NCI-H2196 (cell line): ENCODE data around the gene INVS.

Experiments
- DNase-seq: peaks from one replicate; lab custom pipeline; 2025; ENCODE audit not compliant: unreplicated experiment; lab: John Stamatoyannopoulos, UW

INVS gene

GRCh38 chr9:100269656-100270055 is 170.6 kb downstream of the INVS start:
- no peak for DNase-seq

GRCh38 chr9:100277166-100277979 is 178.3 kb downstream of the INVS start:
- no peak for DNase-seq

GRCh38 chr9:100281066-100281465 is 182.0 kb downstream of the INVS start:
- DNase-seq, result no peak

GRCh38 chr9:100281676-100282387 is 182.8 kb downstream of the INVS start:
- DNase-seq, result no peak

- no peak for DNase-seq
Measured at GRCh38 chr9:100282388-100282719, 183.3 kb downstream of the INVS start.

GRCh38 chr9:100284247-100284646 is 185.2 kb downstream of the INVS start:
- no peak for DNase-seq

- no peak for DNase-seq
Measured at GRCh38 chr9:100285080-100285479, 186.0 kb downstream of the INVS start.

- DNase-seq, result no peak
Measured at GRCh38 chr9:100285601-100286000, 186.6 kb downstream of the INVS start.

- DNase-seq, result no peak
Measured at GRCh38 chr9:100286257-100286656, 187.2 kb downstream of the INVS start.

GRCh38 chr9:100287186-100287585 is 188.1 kb downstream of the INVS start:
- no peak for DNase-seq

- no peak for DNase-seq
Measured at GRCh38 chr9:100290714-100291113, 191.7 kb downstream of the INVS start.

GRCh38 chr9:100292414-100292813 is 193.4 kb downstream of the INVS start:
- DNase-seq, result no peak

- DNase-seq, result no peak
Measured at GRCh38 chr9:100294341-100294740, 195.3 kb downstream of the INVS start.

- no peak for DNase-seq
Measured at GRCh38 chr9:100294806-100295205, 195.8 kb downstream of the INVS start.

GRCh38 chr9:100295240-100295639 is 196.2 kb downstream of the INVS start:
- no peak for DNase-seq

GRCh38 chr9:100296407-100296806 is 197.4 kb downstream of the INVS start:
- no peak for DNase-seq

- no peak for DNase-seq
Measured at GRCh38 chr9:100298378-100298777, 199.3 kb downstream of the INVS start.

- no peak for DNase-seq
Measured at GRCh38 chr9:100303747-100304146, 204.7 kb downstream of the INVS start.

GRCh38 chr9:100306283-100306682 is 207.2 kb downstream of the INVS start:
- no peak for DNase-seq

- DNase-seq, result peak; percentile 10
Measured at GRCh38 chr9:100307080-100307479, 208.0 kb downstream of the INVS start.

- no peak for DNase-seq
Measured at GRCh38 chr9:100308965-100309564, 210.0 kb downstream of the INVS start.

- DNase-seq, result no peak
Measured at GRCh38 chr9:100309992-100310391, 210.9 kb downstream of the INVS start.
